HG03280 (cell line): ENCODE results near the gene TIMM44.

ENCODE experiments used
- ATAC-seq: cut with Tn5 transposase; IDR thresholded peaks from one replicate; pipeline ENCODE4 v1.9.1; 2021; ENCODE audit warnings: mild to moderate bottlenecking, moderate library complexity; ENCODE audit not compliant: unreplicated experiment

TIMM44 gene

GRCh38 chr19:7877249-7877836 lies 66.1 kb downstream of the TIMM44 start:
- ATAC-seq = no peak
